GM12891 (cell line): ENCODE measurements around the gene RBKS.
"Not testable (repeated sequence)": the region's sequence is repeated elsewhere in the genome, so short reads cannot be mapped to it uniquely, and the experiment has no call there.

Source experiments
- DNase-seq: peaks from one replicate; pipeline ENCODE4 v3.0.0; 2011; ENCODE audit warnings: low spot score; ENCODE audit not compliant: insufficient read length
- FAIRE-seq: peaks from 2 replicates; lab custom pipeline; 2011; peaks lifted over from hg19 to GRCh38; lab: Jason Lieb, UNC
- PAX5 ChIP-seq: IDR thresholded peaks from 2 replicates; pipeline ENCODE4 v1.6.1; 2011; ENCODE audit warnings: low read length, moderate library complexity, mild to moderate bottlenecking; ENCODE audit not compliant: insufficient read depth, severe bottlenecking
- POLR2A ChIP-seq: IDR thresholded peaks from 2 replicates; pipeline ENCODE4 v1.6.1; 2011; ENCODE audit warnings: low read depth, low read length, control low read depth
- POLR2AphosphoS5 ChIP-seq: IDR thresholded peaks from 2 replicates; pipeline ENCODE4 v1.6.1; 2011; ENCODE audit warnings: low read depth, low read length, control low read depth
- POU2F2 ChIP-seq: IDR thresholded peaks from 2 replicates; pipeline ENCODE4 v1.6.1; 2011; ENCODE audit warnings: low read depth, mild to moderate bottlenecking, control low read depth, low read length, moderate library complexity
- SPI1 ChIP-seq: IDR thresholded peaks from 2 replicates; pipeline ENCODE4 v1.6.1; 2011; ENCODE audit warnings: low read depth, low read length, control low read depth
- TAF1 ChIP-seq: IDR thresholded peaks from 2 replicates; pipeline ENCODE4 v1.6.1; 2011; ENCODE audit warnings: low read depth, low read length, control low read depth

RBKS gene

GRCh38 chr2:27779417-27780055 is 110.7 kb downstream of the RBKS start:
- no peak for DNase-seq
- FAIRE-seq: no peak
- TF ChIP-seq PAX5: no peak
- no peak for TF ChIP-seq POLR2AphosphoS5
- TF ChIP-seq SPI1: no peak
- no peak for TF ChIP-seq POU2F2

GRCh38 chr2:27776696-27777095 is 113.5 kb downstream of the RBKS start:
- DNase-seq: no peak
- no peak for TF ChIP-seq SPI1
- TF ChIP-seq TAF1: no peak
- no peak for TF ChIP-seq POU2F2
- no peak for TF ChIP-seq PAX5
- TF ChIP-seq POLR2AphosphoS5: no peak
- no peak for TF ChIP-seq POLR2A
- no peak for FAIRE-seq

DNA sequence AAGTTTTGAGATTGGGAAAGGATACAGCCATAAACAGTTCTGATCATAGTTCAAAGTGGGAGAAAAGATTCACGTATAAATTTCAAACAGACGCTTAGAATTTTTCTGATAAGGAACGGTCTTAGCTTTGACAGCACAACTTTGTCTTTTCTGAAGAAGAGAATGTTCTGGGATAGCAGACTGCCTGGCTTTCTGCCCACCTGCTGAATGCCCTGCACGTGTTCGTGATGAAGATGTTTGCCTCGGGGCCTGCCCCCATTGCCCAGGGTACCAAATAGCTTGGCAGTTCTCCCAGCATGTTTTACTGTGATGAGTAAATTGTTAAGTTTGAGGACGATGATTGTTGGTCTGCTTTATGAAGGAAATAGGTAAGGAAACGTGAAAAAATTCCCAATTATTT is 114.1 kb downstream of the RBKS start:
- no peak for FAIRE-seq
- TF ChIP-seq POU2F2 (no peak), TAF1 (no peak), PAX5 (no peak), POLR2AphosphoS5 (no peak), POLR2A (no peak), SPI1 (no peak)
- no peak for DNase-seq

- TF ChIP-seq PAX5: no peak
- TF ChIP-seq TAF1: no peak
- TF ChIP-seq POLR2A: no peak
- no peak for TF ChIP-seq POLR2AphosphoS5
- TF ChIP-seq POU2F2: no peak
- TF ChIP-seq SPI1: no peak
- FAIRE-seq (no peak), DNase-seq (no peak)
Measured at GRCh38 chr2:27773959-27774358, 116.2 kb downstream of the RBKS start.

GRCh38 chr2:27772804-27773203 is 117.4 kb downstream of the RBKS start:
- TF ChIP-seq SPI1: no peak
- no peak for TF ChIP-seq PAX5
- no peak for TF ChIP-seq POLR2A
- no peak for TF ChIP-seq POLR2AphosphoS5
- TF ChIP-seq POU2F2: no peak
- TF ChIP-seq TAF1: no peak
- DNase-seq (no peak), FAIRE-seq (no peak)

DNA sequence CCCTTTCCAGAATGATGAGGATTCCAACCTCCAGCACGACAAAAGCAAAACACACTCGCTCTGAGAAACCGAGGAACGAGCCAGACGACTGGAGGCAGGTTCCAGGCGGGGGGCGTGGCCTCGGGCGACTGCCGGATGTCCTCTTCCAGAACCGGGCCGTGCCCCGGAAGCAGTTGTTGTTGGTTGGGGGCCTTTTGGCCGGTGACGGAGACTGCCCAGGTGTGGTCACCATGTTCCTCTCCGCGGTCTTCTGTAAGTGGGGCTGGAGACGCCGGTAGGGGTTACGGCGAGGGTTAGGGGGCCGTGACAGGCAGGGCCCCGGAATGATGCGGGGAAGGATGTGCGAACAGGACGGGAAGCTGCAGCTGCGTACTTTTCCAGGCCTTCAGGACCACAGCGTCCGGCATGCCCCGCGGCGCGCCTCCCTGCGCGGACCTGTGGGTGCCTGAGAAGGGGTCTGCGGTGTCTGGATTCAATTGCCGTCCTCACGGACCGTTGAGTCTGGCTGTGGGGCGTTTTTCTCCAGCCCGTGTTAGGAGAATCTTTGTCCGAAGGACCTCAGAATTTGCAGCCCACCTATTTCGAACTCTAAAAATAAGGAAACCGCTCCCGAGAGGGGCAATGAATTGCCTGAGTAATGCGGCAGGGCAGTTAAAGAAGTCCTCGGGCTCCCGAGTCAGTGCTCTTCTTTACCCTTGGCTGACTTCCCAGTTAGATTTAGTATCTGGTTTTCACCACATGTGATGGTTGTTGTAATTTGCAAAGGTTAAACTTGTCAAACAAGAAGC is 118.4 kb downstream of the RBKS start, which contains the start of gene MRPL33:
Gene MRPL33, plus strand, starts transcription at position 172 of the 788 bp plus-strand sequence. Its CDS starts 59 bp downstream, at position 231.
- DNase-seq (peak; percentile 92), FAIRE-seq (peak; percentile 95)
- TF ChIP-seq POLR2AphosphoS5 (peak; percentile 88), POLR2A (peak; percentile 91), SPI1 (no peak), POU2F2 (peak; percentile 59), PAX5 (no peak), TAF1 (peak; percentile 46; the same call in 1 of the 2 replicates)

GRCh38 chr2:27771202-27771547 is 119.0 kb downstream of the RBKS start:
- DNase-seq (no peak), FAIRE-seq (peak; percentile 5)
- TF ChIP-seq POLR2A (no peak), POU2F2 (no peak), POLR2AphosphoS5 (no peak), SPI1 (no peak), TAF1 (no peak), PAX5 (no peak)

DNA sequence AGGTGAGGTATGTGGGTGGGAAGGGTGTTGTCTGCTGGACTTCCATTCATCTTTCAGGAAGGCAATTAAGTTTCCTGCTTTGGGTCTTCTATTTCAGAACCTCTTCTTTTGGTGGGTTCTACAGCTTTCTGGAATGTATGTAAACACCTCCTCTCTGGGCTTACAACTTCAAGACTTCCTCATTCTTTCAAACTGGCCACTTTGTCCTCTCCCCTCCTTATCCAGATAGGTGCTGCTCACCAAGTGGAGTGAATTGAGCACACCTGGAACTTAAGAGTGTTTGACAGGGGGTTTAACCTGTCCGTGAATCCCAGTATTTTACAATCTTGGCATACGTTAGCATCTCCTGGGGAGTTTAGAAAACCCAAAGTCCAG is 123.9 kb downstream of the RBKS start:
- DNase-seq (no peak), FAIRE-seq (no peak)
- no peak for TF ChIP-seq POLR2A
- TF ChIP-seq PAX5: no peak
- no peak for TF ChIP-seq SPI1
- TF ChIP-seq POU2F2: no peak
- TF ChIP-seq TAF1: no peak
- no peak for TF ChIP-seq POLR2AphosphoS5

DNA sequence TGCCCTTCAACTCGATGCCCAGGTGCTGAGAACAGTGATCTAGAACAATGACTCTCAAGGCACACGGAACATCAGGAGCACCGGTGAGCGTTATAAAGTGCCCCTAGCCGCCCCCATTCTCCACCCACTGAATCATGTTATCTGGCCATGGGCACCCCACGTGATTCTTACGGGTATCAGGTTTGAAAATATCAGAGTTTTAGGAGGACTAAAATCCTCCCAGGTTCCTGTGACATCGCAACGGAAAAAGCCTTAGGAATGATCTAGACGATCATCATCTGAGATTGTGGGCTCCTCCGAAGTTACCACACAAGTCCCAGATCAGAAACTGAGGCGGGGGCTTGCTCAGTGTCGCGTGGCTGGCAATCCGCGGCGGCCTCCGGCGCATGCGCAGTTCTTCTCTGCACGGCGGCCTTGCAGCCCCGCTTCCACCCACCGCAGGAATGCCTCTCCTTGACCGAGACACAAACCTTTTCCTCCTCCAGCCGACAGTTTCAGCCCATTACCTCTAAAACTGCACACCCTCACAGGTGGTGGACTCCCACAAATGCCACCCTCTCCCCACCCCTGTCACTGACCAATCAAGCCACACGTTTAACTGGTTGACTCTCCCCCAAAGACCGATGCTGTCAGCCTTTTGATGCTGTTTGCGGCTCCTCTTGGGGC is 124.4 kb downstream of the RBKS start:
- TF ChIP-seq POLR2A (no peak), PAX5 (no peak), POU2F2 (no peak), SPI1 (no peak), TAF1 (no peak), POLR2AphosphoS5 (no peak)
- FAIRE-seq (no peak), DNase-seq (no peak)

- not testable (repeated sequence) for DNase-seq, FAIRE-seq
Measured at GRCh38 chr2:27764526-27764925, 125.7 kb downstream of the RBKS start.
